NOMO-1 treated with DMSO at 0.1 percent for 48 hours (cell line): ENCODE results near the gene MAB21L4.
A peak's percentile ranks its signal among the peaks of the same experiment; 100 is the strongest.

Experiments used
- DNase-seq: peaks from one replicate; lab custom pipeline; 2025; ENCODE audit not compliant: unreplicated experiment; lab: John Stamatoyannopoulos, UW

Gene MAB21L4

DNA sequence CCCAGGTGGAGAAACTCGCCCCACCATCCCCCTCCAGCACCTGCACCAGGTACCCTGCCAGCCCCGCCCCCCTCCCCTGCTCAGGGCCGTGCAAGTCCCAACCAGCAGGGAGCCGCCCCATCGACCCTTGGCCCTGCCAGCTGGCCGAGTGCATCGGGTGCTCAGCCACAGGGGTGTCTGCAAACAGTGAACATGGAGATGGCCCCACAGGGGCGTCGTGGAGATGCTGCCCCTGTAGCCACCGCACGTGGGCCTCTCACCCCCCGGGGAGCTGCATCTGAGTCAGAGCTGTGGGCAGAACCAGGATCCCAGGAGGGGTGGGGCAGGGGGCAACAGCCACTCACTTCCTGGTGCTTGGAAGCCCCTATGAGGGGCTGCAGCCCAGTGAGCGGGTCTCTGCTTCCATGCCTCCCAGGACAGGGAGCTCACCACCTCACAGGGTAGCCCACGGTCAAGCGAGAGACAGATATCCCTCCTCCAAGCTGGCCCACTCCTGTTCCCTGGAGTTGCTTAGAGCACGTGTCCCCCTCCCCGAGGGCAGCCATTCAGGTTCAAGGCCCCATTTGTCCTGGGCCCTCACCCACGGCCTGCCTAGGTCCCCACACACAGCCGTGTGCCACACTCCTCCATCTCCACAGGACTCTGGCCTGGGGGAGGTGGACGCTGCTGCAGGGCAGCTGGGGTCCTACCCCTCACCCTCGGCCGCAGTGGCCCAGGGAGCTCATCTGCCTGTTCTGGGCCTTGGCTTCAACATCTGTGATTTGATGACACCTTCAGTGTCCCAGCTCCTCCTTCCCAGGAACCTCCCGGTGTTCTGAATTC is 1.1 kb upstream of the MAB21L4 start:
- DNase-seq = no peak

DNA sequence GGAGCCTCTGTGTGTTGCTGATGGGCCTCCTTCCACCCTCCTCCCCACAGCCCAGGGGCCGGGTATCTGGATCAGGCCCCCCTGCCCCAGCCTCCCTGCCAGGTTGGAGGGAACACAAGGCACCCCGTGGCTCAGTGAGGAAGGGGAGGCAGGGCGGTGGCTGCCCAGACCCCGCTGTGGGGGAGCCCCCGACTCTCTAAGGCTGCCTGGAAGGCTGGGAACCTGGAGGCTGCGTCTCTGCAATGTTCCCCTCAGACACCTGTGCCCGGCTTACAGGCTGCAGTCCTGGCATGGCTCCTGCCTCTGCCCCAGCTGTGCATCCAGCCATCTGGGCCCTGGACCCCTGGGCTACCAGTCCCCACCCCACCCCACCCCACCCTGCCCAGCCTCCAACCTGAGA is 438 bp upstream of the MAB21L4 start:
- DNase-seq = no peak

DNA sequence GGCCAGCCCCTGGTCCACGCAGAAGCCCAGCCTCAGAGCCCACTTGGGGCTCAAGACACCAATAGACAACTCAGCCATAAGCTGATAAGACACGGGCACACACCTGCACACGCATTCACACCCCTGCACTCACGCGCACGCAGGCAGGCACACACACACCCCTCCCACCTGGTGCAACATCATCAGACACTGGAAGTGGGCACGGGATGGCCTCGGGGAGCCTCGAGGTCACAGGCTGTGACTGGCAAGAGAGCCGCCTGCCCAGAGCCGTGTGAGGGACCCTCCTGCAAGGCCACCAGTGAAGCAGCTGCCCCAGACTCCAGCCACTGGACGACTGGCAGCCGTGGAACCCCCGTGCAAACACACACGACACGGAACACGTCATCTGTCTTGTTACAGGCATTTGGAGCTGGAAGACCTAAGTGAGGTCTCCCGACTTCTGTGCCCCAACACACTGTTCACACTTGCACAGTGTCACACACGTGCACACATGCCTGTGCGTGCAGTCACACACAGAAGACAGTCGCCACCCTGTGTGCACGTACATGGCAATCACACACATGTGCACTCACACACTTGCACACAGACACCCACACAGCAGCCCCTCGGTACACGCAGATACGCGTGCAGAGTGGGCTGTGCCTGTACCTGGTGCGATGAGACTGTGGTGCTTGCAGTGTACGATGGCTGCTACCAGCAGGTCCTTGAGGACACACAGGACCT is 959 bp downstream of the MAB21L4 start:
- DNase-seq = no peak

GRCh38 chr2:240894006-240894405 is 1.9 kb downstream of the MAB21L4 start:
- DNase-seq = no peak

GRCh38 chr2:240893363-240893844 is 2.6 kb downstream of the MAB21L4 start:
- DNase-seq = no peak

DNA sequence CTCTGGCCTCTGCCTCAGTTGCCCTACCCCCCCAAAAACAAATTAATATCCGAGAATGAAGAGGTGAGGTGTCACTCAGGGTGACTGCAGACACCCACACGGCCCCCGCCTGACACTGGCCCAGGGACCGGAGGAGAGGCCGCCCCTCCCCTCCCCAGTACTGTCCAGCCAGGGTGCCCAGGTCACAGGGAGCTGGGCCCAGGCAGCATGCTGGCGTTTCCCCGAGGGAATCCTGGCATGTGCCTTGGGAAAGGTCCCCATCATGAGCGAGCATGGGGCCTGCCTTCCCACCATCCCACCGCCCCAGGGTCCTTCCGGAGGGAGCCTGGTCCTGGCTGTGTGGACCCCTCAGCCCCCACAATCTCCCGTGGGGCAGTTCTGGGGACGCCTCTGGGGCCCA is 3.0 kb downstream of the MAB21L4 start:
- DNase-seq = no peak

GRCh38 chr2:240892356-240892755 is 3.6 kb downstream of the MAB21L4 start:
- DNase-seq = no peak

DNA sequence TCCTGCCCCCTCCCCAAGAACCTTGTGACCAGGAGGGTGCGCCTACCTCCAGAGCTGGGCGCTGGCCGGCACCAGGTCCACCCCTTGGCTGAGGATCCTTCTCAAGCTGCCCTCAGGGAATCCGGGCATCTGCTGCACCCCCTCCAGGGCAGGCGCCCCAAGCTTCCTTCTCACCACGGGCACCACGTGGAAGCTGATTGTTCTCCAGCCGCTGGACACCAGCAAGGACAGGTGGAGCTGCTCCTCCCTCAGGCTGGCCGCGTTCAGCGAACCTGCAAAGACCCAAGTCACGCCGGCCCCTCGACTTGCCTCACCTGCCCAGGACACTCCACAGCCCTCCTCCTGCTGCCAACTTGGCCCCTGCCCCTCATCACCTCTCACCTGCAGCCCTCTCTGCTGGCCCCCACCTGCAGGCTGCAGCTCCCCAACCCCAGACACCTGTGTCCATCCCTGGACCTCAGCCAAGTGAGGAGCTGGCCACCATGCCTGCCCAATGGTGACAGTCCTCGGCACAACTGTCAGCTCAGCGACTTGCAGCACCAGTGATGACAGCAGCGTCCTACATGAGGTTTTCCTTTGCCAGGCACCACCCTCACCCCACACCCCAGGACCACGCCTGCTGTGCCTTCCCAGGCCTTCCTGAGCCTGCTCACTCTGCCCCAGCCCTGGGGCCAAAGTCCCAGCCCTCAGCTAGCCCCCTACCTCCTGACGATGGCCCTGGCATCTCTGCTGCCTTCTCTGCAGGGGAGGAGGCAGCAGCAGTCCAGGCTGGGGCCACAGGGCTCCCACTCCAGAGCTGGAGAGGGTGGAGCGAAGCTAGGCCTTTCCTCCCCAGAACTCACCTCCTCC is 4.2 kb downstream of the MAB21L4 start:
- no peak for DNase-seq

DNA sequence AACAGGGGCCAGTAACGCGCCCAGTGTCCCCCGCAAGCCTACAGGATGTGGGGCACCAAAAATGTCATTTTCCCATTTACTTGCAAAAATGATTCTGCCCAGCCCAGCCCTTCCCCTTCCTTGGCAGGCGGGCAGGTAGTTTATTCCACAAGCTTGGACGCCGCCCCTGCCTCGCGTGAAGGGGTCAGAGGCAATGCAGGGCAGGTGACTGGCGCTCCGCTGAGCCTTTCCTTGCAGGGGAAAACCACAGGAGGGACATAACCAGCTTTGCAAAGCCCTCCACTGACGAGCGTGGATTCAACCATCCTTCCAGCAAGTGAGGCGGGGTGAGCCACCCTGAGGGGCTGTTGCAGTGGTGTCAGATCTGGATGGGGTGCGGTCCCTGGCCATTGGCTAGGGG is 5.3 kb downstream of the MAB21L4 start:
- DNase-seq = no peak

DNA sequence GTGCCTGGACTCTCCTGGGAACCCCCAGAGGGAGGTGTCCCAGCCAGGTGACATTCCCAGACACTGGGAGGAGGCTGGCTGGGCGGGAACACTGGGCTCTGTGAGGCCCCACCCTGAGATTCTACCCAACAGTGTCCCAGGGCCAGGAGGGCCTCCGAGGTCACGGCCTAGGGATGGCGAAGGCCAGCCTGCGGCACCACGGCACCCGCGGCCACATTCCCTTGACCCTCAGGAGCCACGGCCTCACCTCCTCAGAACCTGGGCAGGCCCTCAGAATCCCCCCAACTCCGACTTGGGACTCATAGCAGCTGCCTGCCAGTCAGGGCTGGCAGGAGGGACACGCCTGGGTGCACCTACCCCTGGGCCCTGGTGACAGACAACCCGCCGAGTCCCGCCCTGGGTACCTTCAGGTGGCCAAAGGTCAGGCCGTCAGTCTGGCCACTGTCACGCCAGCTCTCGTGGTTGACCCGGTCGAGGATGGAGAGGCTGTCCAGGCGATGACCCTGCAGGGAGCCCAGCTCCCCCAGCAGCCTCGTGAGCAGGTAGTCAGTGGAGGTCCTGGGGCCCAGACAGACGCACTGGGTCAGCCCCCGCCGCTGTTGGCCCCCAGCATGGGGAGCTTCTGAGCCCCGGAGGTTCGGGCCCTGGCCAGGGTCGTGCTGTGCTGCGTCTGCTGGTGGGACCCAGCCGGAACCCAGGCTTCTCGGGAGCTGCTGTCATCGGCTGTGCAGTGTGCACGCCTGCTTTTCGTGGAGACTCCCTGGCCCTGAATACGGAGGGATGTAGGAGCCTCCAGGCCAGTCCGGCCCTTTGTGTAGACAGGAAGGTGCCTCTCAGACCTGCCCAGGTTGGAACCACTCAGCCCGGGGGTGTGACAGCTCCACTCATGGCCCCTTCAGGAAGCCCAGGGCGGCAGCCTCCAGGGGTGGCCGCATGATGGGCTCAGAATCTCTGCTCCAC is 6.1 kb downstream of the MAB21L4 start:
- no peak for DNase-seq

- no peak for DNase-seq
Observed at GRCh38 chr2:240888890-240889573, 6.9 kb downstream of the MAB21L4 start.

GRCh38 chr2:240888130-240888889 is 7.6 kb downstream of the MAB21L4 start:
- no peak for DNase-seq

GRCh38 chr2:240887631-240888030 is 8.3 kb downstream of the MAB21L4 start:
- no peak for DNase-seq

GRCh38 chr2:240886678-240887609 is 9.0 kb downstream of the MAB21L4 start:
- no peak for DNase-seq

- peak; percentile 75 for DNase-seq
Observed at GRCh38 chr2:240886023-240886565, 9.9 kb downstream of the MAB21L4 start.

DNA sequence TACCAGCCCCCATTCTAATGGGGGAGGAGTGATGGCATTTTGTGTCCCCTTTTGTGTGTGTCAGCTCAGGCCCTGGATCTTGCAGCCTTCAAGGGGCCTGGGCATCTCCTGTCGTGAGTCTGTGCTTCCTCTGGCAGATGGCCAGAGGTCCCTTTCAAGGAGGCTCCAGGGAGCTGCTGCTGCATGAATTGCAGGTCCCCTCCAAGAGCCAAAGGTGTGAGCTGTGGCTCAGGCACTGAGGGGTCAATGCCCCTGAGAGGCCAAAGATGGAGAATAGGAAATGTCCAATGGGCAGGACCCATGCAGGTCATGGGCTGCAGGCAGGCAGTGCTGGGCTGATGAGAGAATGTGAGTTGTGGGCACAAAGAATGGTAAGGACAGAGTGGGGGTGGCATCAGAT is 10.4 kb downstream of the MAB21L4 start:
- DNase-seq = no peak

GRCh38 chr2:240884745-240885144 is 11.2 kb downstream of the MAB21L4 start:
- DNase-seq = no peak

DNA sequence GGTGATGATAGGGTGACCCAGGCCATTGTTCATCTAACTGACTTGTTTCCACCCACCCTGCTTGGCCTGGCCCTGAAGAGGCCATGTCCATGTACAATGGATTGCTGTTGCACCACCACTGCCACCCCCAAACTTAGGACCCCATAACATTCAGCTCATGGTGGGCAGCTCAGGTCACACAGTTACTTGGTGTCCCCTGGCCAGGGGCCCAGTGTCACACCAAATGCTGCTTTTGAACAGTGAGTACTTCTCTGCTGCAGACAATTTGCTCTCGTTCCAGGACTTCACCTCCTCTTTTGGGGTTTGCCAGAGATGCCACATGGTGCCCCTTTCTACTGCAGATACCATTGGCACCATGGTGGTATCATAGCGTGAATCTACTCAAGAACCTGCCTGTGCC is 11.7 kb downstream of the MAB21L4 start:
- DNase-seq = no peak
